HG03558 (cell line): ENCODE data around the gene VPS51.
"Not testable (repeated sequence)": the region's sequence is repeated elsewhere in the genome, so short reads cannot be mapped to it uniquely, and the experiment has no call there.

Experiments used
- ATAC-seq: cut with Tn5 transposase; IDR thresholded peaks from one replicate; pipeline ENCODE4 v1.9.1; 2021; ENCODE audit warnings: moderate number of reproducible peaks; ENCODE audit not compliant: unreplicated experiment; ENCODE audit errors: extremely low read depth

VPS51 gene

GRCh38 chr11:65131417-65131776, 35.4 kb downstream of the VPS51 start:
- ATAC-seq, result no peak

- ATAC-seq, result no peak
These were observed 35.9 kb downstream of the VPS51 start for GRCh38 chr11:65131895-65132237.

- no peak for ATAC-seq
These were observed 36.4 kb downstream of the VPS51 start for GRCh38 chr11:65132238-65132987.

- ATAC-seq, result no peak
These were observed 37.1 kb downstream of the VPS51 start for GRCh38 chr11:65132988-65133700.

GRCh38 chr11:65133724-65134123, 37.7 kb downstream of the VPS51 start:
- ATAC-seq, result no peak

GRCh38 chr11:65134240-65134951, 38.4 kb downstream of the VPS51 start, which contains the start of gene SYVN1:
Gene SYVN1 (minus strand): TSS chr11:65134519. CDS start chr11:65133601, 918 bp downstream.
- peak; percentile 26 for ATAC-seq

- peak; percentile 31 for ATAC-seq
These were observed 39.1 kb downstream of the VPS51 start for GRCh38 chr11:65134952-65135632.

GRCh38 chr11:65135633-65136145, 39.7 kb downstream of the VPS51 start:
- no peak for ATAC-seq

GRCh38 chr11:65136515-65137096, 40.6 kb downstream of the VPS51 start:
- no peak for ATAC-seq

- no peak for ATAC-seq
These were observed 46.0 kb downstream of the VPS51 start for GRCh38 chr11:65141896-65142494.

GRCh38 chr11:65147352-65148075, 51.5 kb downstream of the VPS51 start:
- no peak for ATAC-seq

GRCh38 chr11:65148657-65149056, 52.6 kb downstream of the VPS51 start:
- no peak for ATAC-seq

- ATAC-seq, result not testable (repeated sequence)
These were observed 54.1 kb downstream of the VPS51 start for GRCh38 chr11:65150131-65150508.

- no peak for ATAC-seq
These were observed 54.7 kb downstream of the VPS51 start for GRCh38 chr11:65150509-65151299.

- ATAC-seq, result no peak
These were observed 55.4 kb downstream of the VPS51 start for GRCh38 chr11:65151331-65151899.

GRCh38 chr11:65152122-65152521, 56.1 kb downstream of the VPS51 start:
- ATAC-seq, result no peak

GRCh38 chr11:65156256-65156655, 60.2 kb downstream of the VPS51 start:
- ATAC-seq, result no peak

GRCh38 chr11:65156926-65157325, 60.9 kb downstream of the VPS51 start:
- ATAC-seq, result no peak
